Fibroblast of pulmonary artery (primary cell): ENCODE data around the gene TRAP1.

Experiments
- DNase-seq: peaks from one replicate; pipeline ENCODE4 v3.0.0-alpha.2; 2010; ENCODE audit warnings: low read depth
- H3K4me3 ChIP-seq: replicated peaks from 2 replicates; pipeline ENCODE4 v1.5.1; 2011; ENCODE audit warnings: low read depth, mild to moderate bottlenecking, control low read depth, low read length, moderate library complexity
- CTCF ChIP-seq: IDR thresholded peaks from 2 replicates; pipeline ENCODE4 v1.5.1; 2011; ENCODE audit warnings: mild to moderate bottlenecking, control low read depth, low read length, inconsistent platforms; ENCODE audit errors: missing control alignments

The TRAP1 gene

DNA sequence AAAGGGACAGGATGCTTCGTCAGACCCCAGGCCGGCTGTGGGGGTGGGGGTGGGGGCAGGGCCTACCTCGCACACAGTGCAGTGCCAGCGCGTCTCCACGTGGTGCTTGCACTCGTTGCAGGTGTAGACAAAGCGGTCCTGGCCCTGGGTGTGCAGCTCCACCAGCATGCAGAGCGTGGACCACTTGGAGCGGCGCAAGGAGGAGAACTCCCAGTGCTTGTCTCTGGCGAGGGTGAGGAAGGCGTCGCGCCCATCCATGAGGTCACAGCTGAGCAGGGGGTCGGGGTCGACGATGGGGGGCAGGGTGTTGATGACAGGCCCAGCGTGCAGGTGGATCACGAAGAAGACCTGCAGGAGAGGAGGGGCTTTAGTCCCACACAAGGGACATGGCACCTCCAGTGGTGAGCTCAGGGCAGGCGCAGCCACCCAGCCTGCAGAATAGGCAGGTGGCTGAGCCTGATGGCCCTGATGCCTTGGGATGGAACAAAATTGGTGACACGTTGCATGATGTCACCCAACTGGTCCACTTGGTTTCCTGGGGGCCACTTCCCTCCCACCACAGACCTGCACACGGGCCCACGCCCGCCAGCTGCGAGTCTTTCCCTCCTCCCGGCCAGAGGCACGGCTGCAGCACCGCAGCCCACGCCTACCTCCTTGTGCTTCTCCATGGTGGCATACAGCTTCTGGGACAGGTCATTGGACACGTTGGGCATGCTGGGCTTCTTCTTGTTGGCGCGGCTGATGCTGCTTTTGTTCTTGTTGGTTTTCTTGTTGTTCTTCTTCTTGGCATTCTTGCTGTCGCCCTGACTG is 14.0 kb upstream of the TRAP1 start:
- no peak for DNase-seq
- no peak overlapping the region for H3K4me3 ChIP-seq
- no peak for TF ChIP-seq CTCF

DNA sequence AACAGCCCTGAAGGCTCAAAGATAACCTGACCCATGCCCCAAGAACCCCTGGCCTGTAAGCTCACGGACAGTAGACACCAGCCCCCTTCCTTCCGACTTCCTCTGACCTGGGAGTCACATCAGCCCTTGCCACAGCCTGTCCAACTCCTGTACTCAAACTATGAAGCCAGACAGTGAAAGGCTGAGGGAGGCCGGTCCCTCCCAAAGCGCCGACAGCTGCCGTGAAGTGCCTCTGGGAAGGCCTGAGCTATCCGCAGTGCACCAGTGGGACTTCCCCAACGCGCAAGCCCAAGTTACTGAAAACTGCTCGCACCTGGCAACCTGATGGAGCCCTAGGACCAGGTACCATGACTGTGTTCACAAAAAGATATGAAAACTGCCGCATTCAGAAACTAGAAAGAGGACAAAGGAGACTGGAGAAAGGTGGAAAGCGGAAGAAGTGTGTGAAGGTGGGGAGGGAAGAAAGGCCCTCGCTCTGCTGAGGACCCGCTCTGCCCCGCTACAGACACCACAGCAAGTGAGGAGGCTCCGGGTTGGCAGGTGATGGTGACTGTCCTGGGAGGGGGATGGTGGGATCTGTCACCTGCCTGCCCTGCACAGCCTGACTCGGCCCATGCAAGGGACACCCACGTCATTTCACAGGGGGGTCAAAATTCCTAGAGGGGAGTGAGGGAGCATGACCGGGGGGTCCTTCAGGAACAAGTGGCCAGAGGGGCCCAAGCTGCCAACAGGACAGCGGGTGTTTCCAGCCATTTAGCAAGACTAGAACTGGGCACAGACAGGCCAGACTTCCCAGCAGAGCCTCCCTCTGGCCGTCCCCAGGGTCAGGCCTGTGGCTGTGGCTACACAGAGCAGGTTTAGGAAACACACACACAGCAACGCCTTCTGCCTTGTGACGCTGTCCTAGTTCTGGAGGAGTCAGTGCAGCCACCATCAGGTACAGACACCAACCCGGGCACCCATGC is 13.1 kb upstream of the TRAP1 start:
- no peak overlapping the region for H3K4me3 ChIP-seq
- no peak for TF ChIP-seq CTCF
- DNase-seq, result no peak

DNA sequence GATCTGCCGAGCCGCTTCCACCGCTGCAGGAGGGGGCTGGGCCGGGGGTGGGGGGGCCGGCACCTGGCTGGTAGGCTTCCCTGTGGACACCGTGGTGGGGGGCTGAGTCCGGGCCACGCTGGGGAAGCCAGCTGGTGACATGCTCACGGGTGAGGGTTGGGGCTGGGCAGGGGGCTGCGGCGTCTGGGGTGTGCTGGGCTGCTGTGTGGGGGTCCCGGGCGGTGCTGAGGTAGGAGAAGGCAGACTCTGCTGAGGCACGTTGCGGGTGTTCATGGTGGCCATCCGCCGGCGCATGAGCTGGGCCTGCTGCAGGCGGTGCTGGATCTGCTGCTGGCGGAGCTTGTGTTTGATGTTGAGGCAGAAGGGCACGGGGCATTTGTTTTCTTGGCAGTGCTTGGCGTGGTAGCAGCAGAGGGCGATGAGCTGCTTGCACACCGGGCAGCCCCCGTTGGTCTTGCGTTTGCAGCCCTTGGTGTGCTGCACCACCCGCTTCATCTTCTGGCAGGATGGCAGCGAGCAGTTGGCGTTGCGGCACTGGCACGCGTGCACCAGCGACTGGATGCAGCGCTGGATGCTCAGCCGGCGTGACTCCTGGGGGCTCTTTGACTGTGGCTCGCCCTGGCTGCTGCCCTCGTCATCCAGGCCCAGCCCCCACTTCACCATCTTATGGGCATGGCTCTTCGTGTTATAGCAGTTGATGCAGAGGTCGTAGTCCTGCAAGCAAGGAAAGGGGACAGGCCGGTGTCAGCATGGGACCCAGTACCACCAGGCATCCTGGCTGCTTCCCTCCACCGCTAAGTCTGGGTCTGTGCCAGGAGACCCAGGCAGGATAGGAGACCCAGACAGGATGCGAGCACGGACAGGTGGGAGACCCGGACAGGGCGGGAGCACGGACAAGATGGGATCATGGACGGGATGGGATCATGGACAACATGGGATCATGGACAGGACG is 12.1 kb upstream of the TRAP1 start:
- no peak for DNase-seq
- no peak overlapping the region for H3K4me3 ChIP-seq
- TF ChIP-seq CTCF, result no peak

DNA sequence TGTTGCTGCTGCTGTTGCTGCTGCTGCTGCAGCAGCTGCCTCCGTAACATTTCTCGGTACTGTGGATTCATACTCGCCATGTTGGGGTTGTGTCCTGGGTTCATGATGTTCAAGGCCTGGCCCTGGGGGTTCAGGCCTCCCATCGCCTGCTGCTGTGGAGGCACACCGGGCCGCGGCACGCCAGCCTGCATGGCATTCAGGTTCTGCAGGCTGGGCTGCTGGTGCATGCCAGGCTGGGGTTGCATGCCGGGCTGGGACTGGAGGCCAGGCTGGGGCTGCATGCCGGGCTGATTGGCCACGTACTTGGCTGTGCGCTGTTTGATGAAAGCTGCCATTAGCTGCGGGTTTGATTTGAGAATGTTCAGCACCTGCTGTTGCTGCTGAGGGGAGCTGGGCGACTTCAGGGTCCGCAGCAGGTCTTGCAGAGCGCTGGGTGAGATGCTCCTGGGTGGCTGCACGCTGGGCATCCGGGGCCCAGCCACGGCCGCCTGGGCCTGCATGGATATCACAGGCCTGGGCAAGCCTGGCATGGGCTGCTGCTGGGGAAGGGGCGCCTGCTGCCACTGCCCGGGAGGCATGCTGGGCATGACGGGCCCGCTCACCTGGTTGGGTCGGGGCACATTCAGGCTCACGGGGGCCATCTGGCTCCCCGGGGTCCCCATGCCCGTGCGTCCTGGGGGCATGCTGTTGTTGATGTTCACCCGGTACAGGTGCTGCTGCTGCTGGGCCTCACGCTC is 11.3 kb upstream of the TRAP1 start:
- DNase-seq, result no peak
- no peak overlapping the region for H3K4me3 ChIP-seq
- no peak for TF ChIP-seq CTCF

- no peak for TF ChIP-seq CTCF
- no peak overlapping the region for H3K4me3 ChIP-seq
- no peak for DNase-seq
These were observed 10.6 kb upstream of the TRAP1 start for GRCh38 chr16:3727806-3728381.
